K562 (cell line): ENCODE measurements around the gene CBL. TPM values are rescaled to one million over a fixed set of nuclear protein-coding genes. Genes with fewer than 3 reads are reported as not detected.

Experiments
- ARID1B ChIP-seq: fragments of 450-650 bp; IDR thresholded peaks from 2 replicates; pipeline ENCODE4 v1.6.1; 2016; ENCODE audit warnings: antibody characterized with exemption, mild to moderate bottlenecking, inconsistent platforms
- BHLHE40 ChIP-seq: IDR thresholded peaks from 2 replicates; pipeline ENCODE4 v1.6.1; 2011; ENCODE audit warnings: low read length, improper control_type of control experiment
- CBFA2T3 ChIP-seq: fragments of 450-650 bp; IDR thresholded peaks from 2 replicates; pipeline ENCODE4 v1.6.1; 2017
- CTBP1 ChIP-seq: fragments of 450-650 bp; IDR thresholded peaks from 2 replicates; pipeline ENCODE4 v1.6.1; 2016; ENCODE audit warnings: borderline replicate concordance
- GATA2 ChIP-seq: sonication (generic); formaldehyde crosslinking; IDR thresholded peaks from 2 replicates; pipeline ENCODE4 v1.4.0; 2020; ENCODE audit warnings: mild to moderate bottlenecking, missing genetic modification reagents
- HDAC3 ChIP-seq: fragments of 450-650 bp; IDR thresholded peaks from 2 replicates; pipeline ENCODE4 v1.6.1; 2018; ENCODE audit warnings: borderline replicate concordance, mild to moderate bottlenecking, moderate library complexity; ENCODE audit not compliant: partially characterized antibody
- HNRNPK ChIP-seq: fragments of 200-400 bp; formaldehyde crosslinking; IDR thresholded peaks from one replicate; pipeline ENCODE4 v1.6.1; 2018; ENCODE audit warnings: mild to moderate bottlenecking, low read depth, low read length; ENCODE audit not compliant: poor library complexity, severe bottlenecking
- ILK ChIP-seq: fragments of 450-650 bp; IDR thresholded peaks from 2 replicates; pipeline ENCODE4 v1.6.1; 2016; ENCODE audit warnings: missing genetic modification characterization, low read depth, mild to moderate bottlenecking, missing compliant biosample characterization, moderate library complexity, borderline replicate concordance
- JUNB ChIP-seq: fragments of 450-650 bp; formaldehyde crosslinking; conservative IDR thresholded peaks from 2 replicates; pipeline ENCODE4 v1.4.0; 2020; ENCODE audit warnings: mild to moderate bottlenecking
- L3MBTL2 ChIP-seq: fragments of 450-650 bp; IDR thresholded peaks from 2 replicates; pipeline ENCODE4 v1.6.1; 2016; ENCODE audit warnings: mild to moderate bottlenecking, moderate library complexity
- MEF2A ChIP-seq: IDR thresholded peaks from 2 replicates; pipeline ENCODE4 v1.6.1; 2011; ENCODE audit warnings: low read depth, mild to moderate bottlenecking, low read length, moderate library complexity; ENCODE audit not compliant: control insufficient read depth
- MTA3 ChIP-seq: fragments of 450-650 bp; formaldehyde crosslinking; IDR thresholded peaks from 2 replicates; pipeline ENCODE4 v1.6.1; 2017; ENCODE audit warnings: mild to moderate bottlenecking, borderline replicate concordance
- POLR2B ChIP-seq: fragments of 450-650 bp; IDR thresholded peaks from 2 replicates; pipeline ENCODE4 v1.6.1; 2018; ENCODE audit warnings: low read depth; ENCODE audit not compliant: partially characterized antibody
- SMC3 ChIP-seq: conservative IDR thresholded peaks from 2 replicates; pipeline ENCODE4 v1.6.1; 2011; ENCODE audit warnings: low read depth, low read length, improper control_type of control experiment; ENCODE audit not compliant: insufficient read depth
- TEAD1 ChIP-seq, 2 experiments: fragments of 450-650 bp in 1 of 2; sonication (generic) in 1 of 2; formaldehyde crosslinking; IDR thresholded peaks; 2 replicates each; pipeline versions ENCODE4 v1.4.0 to v1.8.0; 2020 to 2022; ENCODE audit warnings: mild to moderate bottlenecking in 2 of 2, missing genetic modification reagents in 1 of 2
- TEAD4 ChIP-seq, 2 experiments: sonication (generic) in 1 of 2; formaldehyde crosslinking in 1 of 2; IDR thresholded peaks; 2 replicates each; pipeline versions ENCODE4 v1.6.1 to v1.8.0; 2012 to 2022; ENCODE audit warnings: borderline replicate concordance in 1 of 2, inconsistent platforms in 1 of 2, low read length in 1 of 2, mild to moderate bottlenecking in 1 of 2, missing genetic modification reagents in 1 of 2
- USF2 ChIP-seq: sonication (generic); formaldehyde crosslinking; IDR thresholded peaks from 2 replicates; pipeline ENCODE4 v1.5.0; 2020; ENCODE audit warnings: missing genetic modification reagents
- XRCC5 ChIP-seq: fragments of 200-400 bp; formaldehyde crosslinking; IDR thresholded peaks from 2 replicates; pipeline ENCODE4 v1.6.1; 2017; ENCODE audit warnings: low read depth, mild to moderate bottlenecking, low read length
- YY1 ChIP-seq, 3 experiments: IDR thresholded peaks; 2 replicates each; pipeline ENCODE4 v1.6.1; 2011; ENCODE audit warnings: low read length in 2 of 3, mild to moderate bottlenecking in 2 of 3, moderate library complexity in 2 of 3, borderline replicate concordance in 1 of 3, control low read depth in 1 of 3, low read depth in 1 of 3; ENCODE audit not compliant: insufficient read depth in 3 of 3, insufficient replicate concordance in 2 of 3, control insufficient read depth in 1 of 3, insufficient read length in 1 of 3; ENCODE audit errors: extremely low read depth in 1 of 3
- ZMIZ1 ChIP-seq, 2 experiments: fragments of 150-350 bp in 1 of 2; IDR thresholded peaks; 2 replicates each; pipeline ENCODE4 v1.6.1; 2012 to 2016; ENCODE audit warnings: low read depth in 2 of 2, low read length in 2 of 2, mild to moderate bottlenecking in 1 of 2, moderate library complexity in 1 of 2
- ZNF780A ChIP-seq: fragments of 250-450 bp; sonication (Bioruptor Pico); IDR thresholded peaks from 2 replicates; pipeline ENCODE4 v1.5.0; 2021; ENCODE audit warnings: mild to moderate bottlenecking
- polyA plus RNA-seq, 8 experiments: library from polyadenylated mRNA; depleted of rRNA in 4 of 8; stranded (reverse) in 5 of 8; unstranded in 3 of 8; fragments of >200 nt; fragmentation: Nextera tagmentation in 2 of 8; fragmentation: Illumina TruSeq in 1 of 8; extraction: Ambion mirVana in 2 of 8; extraction: Trizol in 1 of 8; gene quantifications; 2 replicates each; pipeline versions ENCODE4 v1.2.1 to v1.2.3, GENCODE V29; 2011 to 2014; ENCODE audit warnings: inconsistent platforms in 1 of 8, missing spikeins in 1 of 8
- total RNA-seq, 7 experiments: library from RNA; depleted of rRNA in 6 of 7; stranded (reverse); fragments of >200 nt in 6 of 7; fragmentation: Illumina TruSeq in 2 of 7; extraction: Trizol in 2 of 7; gene quantifications; 2 replicates each; pipeline versions ENCODE4 v1.2.1 to v1.2.3, GENCODE V29; 2011 to 2021; ENCODE audit warnings: low replicate concordance in 1 of 7

The CBL gene
- total and polyA plus RNA-seq, 9 of the 15 experiments (the other 6 are each of a cell fraction or from before 2014, with no cell fraction given): 3.2 to 24.9 (median 9.9) TPM

DNA sequence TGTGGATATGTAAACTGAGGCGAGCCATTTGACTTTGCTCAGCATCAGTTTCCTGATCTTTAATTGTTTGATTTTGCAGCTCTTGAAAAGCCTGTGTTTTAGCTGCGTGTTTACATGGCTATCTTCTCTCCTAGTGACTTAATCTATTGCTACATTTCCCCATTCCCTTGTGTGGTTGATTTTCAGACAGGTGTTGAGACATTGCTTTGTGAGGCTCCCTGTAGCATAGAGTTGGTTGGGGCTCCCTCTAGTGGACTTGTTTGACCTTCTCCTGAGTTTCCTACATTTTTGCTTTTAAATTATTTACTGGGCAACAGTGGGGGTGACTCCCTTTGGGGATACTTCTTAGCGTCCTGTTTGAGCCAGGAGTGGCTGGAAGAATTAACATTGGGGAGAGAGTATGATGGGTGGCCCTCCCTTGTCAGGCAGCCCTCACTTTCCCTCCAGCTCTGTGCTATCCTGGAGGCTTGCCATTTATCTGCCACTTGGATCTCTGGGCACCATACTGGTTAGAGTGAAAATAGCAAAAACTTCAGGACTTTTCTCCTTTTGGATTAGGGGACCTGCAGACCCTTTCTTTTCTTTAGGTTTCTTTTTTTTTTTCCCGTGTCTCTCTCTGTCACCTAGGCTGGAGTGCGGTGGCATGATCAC, 9.2 kb upstream of the CBL start (continued):
- TF ChIP-seq CBFA2T3 (peak; percentile 5; the same call in 1 of the 2 replicates), MTA3 (no peak), ZNF780A (CRISPR knock-in tag) (no peak), GATA2 (CRISPR knock-in tag) (no peak), POLR2B (no peak), BHLHE40 (no peak), USF2 (CRISPR knock-in tag) (no peak), YY1 (IDR thresholded peaks at IDR 0.05; ENCODE audit: borderline replicate concordance in 1 of 3, control insufficient read depth in 1 of 3, extremely low read depth in 1 of 3, insufficient read depth in 3 of 3, insufficient read length in 1 of 3, insufficient replicate concordance in 2 of 3, low read depth in 1 of 3, low read length in 2 of 3) (no peak), JUNB (CRISPR knock-in tag) (no peak), TEAD1 (CRISPR knock-in tag; IDR thresholded peaks at IDR 0.05) (peak in 1 of 2 experiments; percentile 56; a peak in 1 of 4 replicates), XRCC5 (0 out of 2 replicates have a peak, but pooled peaks have one; percentile 59), ARID1B (peak; percentile 25; the same call in 1 of the 2 replicates), MEF2A (no peak), HNRNPK (no peak), ILK (tag) (no peak), SMC3 (peak; percentile 82), TEAD4 (IDR thresholded peaks at IDR 0.05; ENCODE audit: low read length) (peak; percentile 46), TEAD4 (CRISPR knock-in tag; IDR thresholded peaks at IDR 0.05; ENCODE audit: borderline replicate concordance) (no peak), HDAC3 (no peak), L3MBTL2 (no peak), ZMIZ1 (IDR thresholded peaks at IDR 0.05; ENCODE audit: low read depth in 2 of 2, low read length in 2 of 2) (no peak), CTBP1 (peak; percentile 43; the same call in 1 of the 2 replicates)
